GM12878 (cell line): ENCODE results near the gene PADI2. TPM values are rescaled to one million over a fixed set of nuclear protein-coding genes. Genes with fewer than 3 reads are reported as not detected.

ENCODE experiments used
- ATF7 ChIP-seq: fragments of 450-650 bp; IDR thresholded peaks from 2 replicates; pipeline ENCODE4 v1.6.1; 2016; ENCODE audit warnings: low read depth, mild to moderate bottlenecking
- CBFB ChIP-seq: IDR thresholded peaks from 2 replicates; pipeline ENCODE4 v1.6.1; 2016; ENCODE audit warnings: antibody characterized with exemption, low read depth
- CHD1 ChIP-seq: IDR thresholded peaks from 2 replicates; pipeline ENCODE4 v1.6.1; 2012; ENCODE audit warnings: low read depth, low read length, improper control_type of control experiment
- CHD2 ChIP-seq: IDR thresholded peaks from 2 replicates; pipeline ENCODE4 v1.6.1; 2011; ENCODE audit warnings: low read depth, low read length, improper control_type of control experiment, borderline replicate concordance
- CREB1 ChIP-seq: IDR thresholded peaks from 2 replicates; pipeline ENCODE4 v1.6.1; 2012; ENCODE audit warnings: low read depth, mild to moderate bottlenecking, inconsistent platforms
- EGR1 ChIP-seq, 2 experiments: IDR thresholded peaks; 1 replicate in 1 of 2; 2 replicates in 1 of 2; pipeline ENCODE4 v1.6.1; 2011 to 2012; ENCODE audit warnings: low read depth in 2 of 2, low read length in 2 of 2, borderline replicate concordance in 1 of 2, mild to moderate bottlenecking in 1 of 2, moderate library complexity in 1 of 2
- HDAC2 ChIP-seq: fragments of 200-600 bp; sonication (generic); IDR thresholded peaks from 2 replicates; pipeline ENCODE4 v1.6.1; 2017
- LARP7 ChIP-seq: fragments of 450-650 bp; IDR thresholded peaks from 2 replicates; pipeline ENCODE4 v1.6.1; 2017; ENCODE audit warnings: mild to moderate bottlenecking
- MEF2B ChIP-seq: fragments of 450-650 bp; IDR thresholded peaks from 2 replicates; pipeline ENCODE4 v1.6.1; 2018; ENCODE audit warnings: mild to moderate bottlenecking, moderate library complexity; ENCODE audit not compliant: partially characterized antibody, poor library complexity, severe bottlenecking
- MYC ChIP-seq: IDR thresholded peaks from 2 replicates; pipeline ENCODE4 v1.6.1; 2011; ENCODE audit warnings: mild to moderate bottlenecking, low read length, moderate library complexity, inconsistent platforms; ENCODE audit not compliant: insufficient read depth, insufficient replicate concordance, insufficient read length, severe bottlenecking
- NFYA ChIP-seq: IDR thresholded peaks from 2 replicates; pipeline ENCODE4 v1.6.1; 2011; ENCODE audit warnings: low read depth, mild to moderate bottlenecking, low read length, improper control_type of control experiment, borderline replicate concordance
- NFYB ChIP-seq: IDR thresholded peaks from 2 replicates; pipeline ENCODE4 v1.6.1; 2011; ENCODE audit warnings: low read depth, mild to moderate bottlenecking, low read length, improper control_type of control experiment, moderate library complexity; ENCODE audit not compliant: insufficient read depth
- PAX5 ChIP-seq: IDR thresholded peaks from 2 replicates; pipeline ENCODE4 v1.6.1; 2011; ENCODE audit warnings: low read depth, low read length, borderline replicate concordance
- POU2F2 ChIP-seq: IDR thresholded peaks from 3 replicates; pipeline ENCODE4 v1.6.1; 2011; ENCODE audit warnings: low read depth, mild to moderate bottlenecking, low read length, borderline replicate concordance
- RAD51 ChIP-seq: fragments of 450-650 bp; IDR thresholded peaks from 2 replicates; pipeline ENCODE4 v1.6.1; 2016; ENCODE audit warnings: moderate library complexity, mild to moderate bottlenecking, inconsistent platforms
- SMARCA5 ChIP-seq: fragments of 450-650 bp; IDR thresholded peaks from 2 replicates; pipeline ENCODE4 v1.6.1; 2017; ENCODE audit warnings: mild to moderate bottlenecking
- SRF ChIP-seq, 2 experiments: IDR thresholded peaks; 2 replicates each; pipeline ENCODE4 v1.6.1; 2011; ENCODE audit warnings: low read depth in 2 of 2, low read length in 2 of 2, mild to moderate bottlenecking in 1 of 2, moderate library complexity in 1 of 2
- STAT3 ChIP-seq: IDR thresholded peaks from 2 replicates; pipeline ENCODE4 v1.6.1; 2011; ENCODE audit warnings: low read depth, low read length, improper control_type of control experiment
- TCF3 ChIP-seq: IDR thresholded peaks from 2 replicates; pipeline ENCODE4 v1.6.1; 2012; ENCODE audit warnings: low read depth, mild to moderate bottlenecking, low read length, borderline replicate concordance; ENCODE audit not compliant: insufficient read depth
- ZNF207 ChIP-seq: fragments of 450-650 bp; IDR thresholded peaks from 2 replicates; pipeline ENCODE4 v1.6.1; 2014; ENCODE audit warnings: antibody characterized with exemption, mild to moderate bottlenecking, borderline replicate concordance
- ZNF217 ChIP-seq: fragments of 450-650 bp; IDR thresholded peaks from 2 replicates; pipeline ENCODE4 v1.6.1; 2017; ENCODE audit warnings: antibody characterized with exemption, mild to moderate bottlenecking
- polyA plus RNA-seq, 11 experiments: library from polyadenylated mRNA; depleted of rRNA in 4 of 11; unstranded in 6 of 11; stranded (reverse) in 5 of 11; fragments of >200 nt; fragmentation: Nextera tagmentation in 4 of 11; fragmentation: Illumina TruSeq in 1 of 11; extraction: Ambion mirVana in 4 of 11; extraction: Trizol in 1 of 11; gene quantifications; 1 replicate in 1 of 11; 2 replicates in 10 of 11; pipeline versions ENCODE4 v1.2.1 to v1.2.3, GENCODE V29; 2011 to 2016; ENCODE audit warnings: inconsistent platforms in 2 of 11, missing spikeins in 2 of 11, low read depth in 1 of 11
- total RNA-seq, 4 experiments: library from RNA; depleted of rRNA in 3 of 4; stranded (reverse); fragments of >200 nt in 3 of 4; fragmentation: Illumina TruSeq in 1 of 4; extraction: Trizol in 1 of 4; gene quantifications; 2 replicates each; pipeline versions ENCODE4 v1.2.1 to v1.2.3, GENCODE V29; 2013 to 2021
- TF ChIP-seq, protein P1 (sequence below): fragments of 450-650 bp; IDR thresholded peaks from 2 replicates; pipeline ENCODE4 v1.6.1; 2017; ENCODE audit warnings: antibody characterized with exemption, mild to moderate bottlenecking, moderate library complexity
- TF ChIP-seq, protein P2 (sequence below): fragments of 450-650 bp; IDR thresholded peaks from 2 replicates; pipeline ENCODE4 v1.6.1; 2017; ENCODE audit warnings: low read depth, mild to moderate bottlenecking, moderate library complexity
- TF ChIP-seq, protein P3 (sequence below): IDR thresholded peaks from 2 replicates; pipeline ENCODE4 v1.6.1; 2012; ENCODE audit warnings: low read length, inconsistent platforms
- TF ChIP-seq, protein P4 (sequence below): IDR thresholded peaks from 2 replicates; pipeline ENCODE4 v1.6.1; 2011; ENCODE audit warnings: mild to moderate bottlenecking, low read depth, low read length, moderate library complexity; ENCODE audit not compliant: insufficient replicate concordance

Gene PADI2
- total and polyA plus RNA-seq, 10 of the 15 experiments (the other 5 are each of a cell fraction or from before 2014, with no cell fraction given): 0.05 to 3.0 (median 0.10) TPM; not detected in 1

DNA sequence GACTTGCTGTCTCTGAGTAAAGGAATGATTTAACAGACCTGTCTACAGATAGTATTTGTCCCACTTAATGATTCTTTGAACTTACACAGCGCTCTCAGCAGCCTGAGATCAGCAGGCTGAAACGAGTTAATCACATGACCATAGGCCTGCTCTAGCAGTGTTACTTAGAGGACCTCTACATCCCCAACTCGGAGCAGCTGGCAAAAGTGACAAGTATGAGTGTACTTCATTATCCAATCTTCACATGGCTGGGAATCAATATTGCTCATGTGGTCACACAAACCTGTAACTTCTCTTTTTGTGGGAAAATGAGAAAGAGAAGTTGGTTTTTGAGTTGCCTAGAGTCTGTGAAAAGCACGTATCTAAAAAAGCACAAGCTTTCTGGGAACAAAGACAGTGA is 96.1 kb downstream of the PADI2 start (continued):
- no peak for TF ChIP-seq CBFB
- TF ChIP-seq, protein P1, sequence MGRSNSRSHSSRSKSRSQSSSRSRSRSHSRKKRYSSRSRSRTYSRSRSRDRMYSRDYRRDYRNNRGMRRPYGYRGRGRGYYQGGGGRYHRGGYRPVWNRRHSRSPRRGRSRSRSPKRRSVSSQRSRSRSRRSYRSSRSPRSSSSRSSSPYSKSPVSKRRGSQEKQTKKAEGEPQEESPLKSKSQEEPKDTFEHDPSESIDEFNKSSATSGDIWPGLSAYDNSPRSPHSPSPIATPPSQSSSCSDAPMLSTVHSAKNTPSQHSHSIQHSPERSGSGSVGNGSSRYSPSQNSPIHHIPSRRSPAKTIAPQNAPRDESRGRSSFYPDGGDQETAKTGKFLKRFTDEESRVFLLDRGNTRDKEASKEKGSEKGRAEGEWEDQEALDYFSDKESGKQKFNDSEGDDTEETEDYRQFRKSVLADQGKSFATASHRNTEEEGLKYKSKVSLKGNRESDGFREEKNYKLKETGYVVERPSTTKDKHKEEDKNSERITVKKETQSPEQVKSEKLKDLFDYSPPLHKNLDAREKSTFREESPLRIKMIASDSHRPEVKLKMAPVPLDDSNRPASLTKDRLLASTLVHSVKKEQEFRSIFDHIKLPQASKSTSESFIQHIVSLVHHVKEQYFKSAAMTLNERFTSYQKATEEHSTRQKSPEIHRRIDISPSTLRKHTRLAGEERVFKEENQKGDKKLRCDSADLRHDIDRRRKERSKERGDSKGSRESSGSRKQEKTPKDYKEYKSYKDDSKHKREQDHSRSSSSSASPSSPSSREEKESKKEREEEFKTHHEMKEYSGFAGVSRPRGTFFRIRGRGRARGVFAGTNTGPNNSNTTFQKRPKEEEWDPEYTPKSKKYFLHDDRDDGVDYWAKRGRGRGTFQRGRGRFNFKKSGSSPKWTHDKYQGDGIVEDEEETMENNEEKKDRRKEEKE: no peak
- no peak for TF ChIP-seq ZNF217
- TF ChIP-seq HDAC2: no peak
- no peak for TF ChIP-seq STAT3
- TF ChIP-seq NFYA: no peak
- TF ChIP-seq, protein P2, sequence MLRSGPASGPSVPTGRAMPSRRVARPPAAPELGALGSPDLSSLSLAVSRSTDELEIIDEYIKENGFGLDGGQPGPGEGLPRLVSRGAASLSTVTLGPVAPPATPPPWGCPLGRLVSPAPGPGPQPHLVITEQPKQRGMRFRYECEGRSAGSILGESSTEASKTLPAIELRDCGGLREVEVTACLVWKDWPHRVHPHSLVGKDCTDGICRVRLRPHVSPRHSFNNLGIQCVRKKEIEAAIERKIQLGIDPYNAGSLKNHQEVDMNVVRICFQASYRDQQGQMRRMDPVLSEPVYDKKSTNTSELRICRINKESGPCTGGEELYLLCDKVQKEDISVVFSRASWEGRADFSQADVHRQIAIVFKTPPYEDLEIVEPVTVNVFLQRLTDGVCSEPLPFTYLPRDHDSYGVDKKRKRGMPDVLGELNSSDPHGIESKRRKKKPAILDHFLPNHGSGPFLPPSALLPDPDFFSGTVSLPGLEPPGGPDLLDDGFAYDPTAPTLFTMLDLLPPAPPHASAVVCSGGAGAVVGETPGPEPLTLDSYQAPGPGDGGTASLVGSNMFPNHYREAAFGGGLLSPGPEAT: no peak
- no peak for TF ChIP-seq LARP7
- 0 out of 2 replicates have a peak, but pooled peaks have one; percentile 41 for TF ChIP-seq PAX5
- peak; percentile 27 for TF ChIP-seq MEF2B
- TF ChIP-seq, protein P3, sequence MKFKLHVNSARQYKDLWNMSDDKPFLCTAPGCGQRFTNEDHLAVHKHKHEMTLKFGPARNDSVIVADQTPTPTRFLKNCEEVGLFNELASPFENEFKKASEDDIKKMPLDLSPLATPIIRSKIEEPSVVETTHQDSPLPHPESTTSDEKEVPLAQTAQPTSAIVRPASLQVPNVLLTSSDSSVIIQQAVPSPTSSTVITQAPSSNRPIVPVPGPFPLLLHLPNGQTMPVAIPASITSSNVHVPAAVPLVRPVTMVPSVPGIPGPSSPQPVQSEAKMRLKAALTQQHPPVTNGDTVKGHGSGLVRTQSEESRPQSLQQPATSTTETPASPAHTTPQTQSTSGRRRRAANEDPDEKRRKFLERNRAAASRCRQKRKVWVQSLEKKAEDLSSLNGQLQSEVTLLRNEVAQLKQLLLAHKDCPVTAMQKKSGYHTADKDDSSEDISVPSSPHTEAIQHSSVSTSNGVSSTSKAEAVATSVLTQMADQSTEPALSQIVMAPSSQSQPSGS: peak; percentile 48; the same call in 1 of the 2 replicates
- no peak for TF ChIP-seq MYC
- TF ChIP-seq ZNF207: no peak
- no peak for TF ChIP-seq CHD1
- TF ChIP-seq SRF (IDR thresholded peaks at IDR 0.05; ENCODE audit: low read depth in 2 of 2, low read length in 2 of 2): no peak
- TF ChIP-seq POU2F2: no peak
- no peak for TF ChIP-seq CREB1
- TF ChIP-seq RAD51: peak; percentile 86
- no peak for TF ChIP-seq EGR1 (IDR thresholded peaks at IDR 0.05; ENCODE audit: borderline replicate concordance in 1 of 2, low read depth in 2 of 2, low read length in 2 of 2)
- no peak for TF ChIP-seq SMARCA5
- TF ChIP-seq CHD2: no peak
- TF ChIP-seq TCF3: no peak
- no peak for TF ChIP-seq NFYB
- TF ChIP-seq, protein P4, sequence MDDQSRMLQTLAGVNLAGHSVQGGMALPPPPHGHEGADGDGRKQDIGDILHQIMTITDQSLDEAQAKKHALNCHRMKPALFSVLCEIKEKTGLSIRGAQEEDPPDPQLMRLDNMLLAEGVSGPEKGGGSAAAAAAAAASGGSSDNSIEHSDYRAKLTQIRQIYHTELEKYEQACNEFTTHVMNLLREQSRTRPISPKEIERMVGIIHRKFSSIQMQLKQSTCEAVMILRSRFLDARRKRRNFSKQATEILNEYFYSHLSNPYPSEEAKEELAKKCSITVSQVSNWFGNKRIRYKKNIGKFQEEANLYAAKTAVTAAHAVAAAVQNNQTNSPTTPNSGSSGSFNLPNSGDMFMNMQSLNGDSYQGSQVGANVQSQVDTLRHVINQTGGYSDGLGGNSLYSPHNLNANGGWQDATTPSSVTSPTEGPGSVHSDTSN: no peak
- no peak for TF ChIP-seq ATF7
